Activated CD4-positive, CD25-positive, alpha-beta regulatory T cell treated with anti-CD3 and anti-CD28 coated beads, Interleukin-2, amount 50 U/mL, for 16 hours (primary cell): ENCODE measurements around the gene ACTG2.

Experiments
- DNase-seq: peaks from one replicate; pipeline ENCODE4 v3.0.0-alpha.2; 2020; ENCODE audit warnings: low read depth, low spot score

ACTG2 gene

GRCh38 chr2:73968357-73968937 lies 75.6 kb downstream of the ACTG2 start:
- no peak for DNase-seq

GRCh38 chr2:73969356-73969755 lies 76.5 kb downstream of the ACTG2 start:
- DNase-seq = no peak
